NCI-H2029 treated with DMSO at 0.1 percent for 48 hours (cell line): ENCODE measurements around the gene SEMA6A.

Source experiments
- DNase-seq: peaks from one replicate; lab custom pipeline; 2025; lab: John Stamatoyannopoulos, UW

Gene SEMA6A

DNA sequence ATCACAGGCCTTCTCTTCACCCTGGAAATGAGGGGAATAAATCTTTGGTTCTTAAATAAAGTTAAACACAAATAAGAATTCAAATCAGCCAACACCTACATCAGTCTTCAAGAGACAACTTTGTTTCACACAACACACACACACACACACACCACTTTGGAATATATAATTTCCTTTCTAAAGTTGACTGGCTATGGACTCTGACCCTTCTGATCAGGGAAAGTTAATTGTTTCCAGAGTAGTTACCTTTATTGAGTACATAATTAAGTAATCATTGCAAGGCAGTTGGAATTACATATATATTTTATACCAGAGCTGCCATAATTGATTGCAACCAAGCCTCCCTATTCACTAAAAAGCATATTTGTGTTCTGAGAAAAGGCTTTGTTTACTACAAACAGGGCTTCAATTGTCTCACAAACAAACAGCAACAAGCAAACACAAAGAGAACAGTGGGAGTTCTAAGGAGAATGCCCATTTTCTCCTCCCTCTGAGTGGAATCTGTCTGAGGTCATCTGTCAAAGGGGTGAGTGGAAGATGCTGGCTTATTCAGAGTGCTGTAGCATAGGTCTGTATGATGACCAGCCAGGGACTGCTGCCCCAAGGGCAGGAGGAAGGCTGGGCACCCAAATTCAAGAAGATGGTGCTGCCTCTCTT is 136.6 kb downstream of the SEMA6A start:
- no peak for DNase-seq

DNA sequence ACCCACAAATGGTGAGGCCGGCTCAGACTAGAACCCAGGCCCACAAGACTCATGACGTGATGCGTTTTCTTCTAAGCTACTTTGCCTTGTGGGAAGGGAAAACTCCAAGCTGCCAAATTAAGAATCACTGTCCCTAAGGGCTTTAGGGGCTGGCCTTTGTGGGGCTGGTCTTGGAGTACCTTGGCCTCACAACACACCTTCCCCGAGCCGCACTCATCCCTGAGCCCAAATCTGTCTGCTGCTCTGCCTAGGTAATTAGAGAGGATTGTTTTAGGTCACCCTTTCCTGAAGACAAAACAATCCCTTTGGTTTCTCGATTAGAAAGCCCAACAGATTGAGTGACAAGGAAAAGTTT is 137.3 kb downstream of the SEMA6A start:
- no peak for DNase-seq

- DNase-seq = no peak
These were observed 137.8 kb downstream of the SEMA6A start for GRCh38 chr5:116436674-116437350.

GRCh38 chr5:116428966-116429365 is 145.7 kb downstream of the SEMA6A start:
- DNase-seq = no peak

DNA sequence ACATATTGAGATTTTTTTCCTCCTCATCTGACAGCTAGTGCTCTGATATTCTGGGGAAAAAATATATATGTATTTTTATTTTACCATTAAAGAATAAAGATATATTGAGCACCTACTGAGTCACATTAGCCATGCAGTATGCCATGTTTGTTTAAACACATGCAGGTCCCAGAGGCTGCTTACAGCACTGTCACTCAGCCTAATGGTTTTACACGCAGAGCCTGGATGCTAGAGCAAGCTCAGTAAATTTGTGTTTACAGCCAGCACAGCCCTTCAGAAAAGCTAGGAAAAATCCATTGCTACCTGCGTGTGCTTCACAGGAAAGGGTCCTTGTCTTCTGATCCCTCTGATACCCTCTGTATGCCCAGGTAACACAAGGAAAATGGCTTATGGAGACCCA is 146.2 kb downstream of the SEMA6A start:
- DNase-seq = no peak

- DNase-seq = peak; percentile 23
These were observed 149.7 kb downstream of the SEMA6A start for GRCh38 chr5:116424951-116425350.

GRCh38 chr5:116424258-116424615 is 150.4 kb downstream of the SEMA6A start:
- DNase-seq = no peak

DNA sequence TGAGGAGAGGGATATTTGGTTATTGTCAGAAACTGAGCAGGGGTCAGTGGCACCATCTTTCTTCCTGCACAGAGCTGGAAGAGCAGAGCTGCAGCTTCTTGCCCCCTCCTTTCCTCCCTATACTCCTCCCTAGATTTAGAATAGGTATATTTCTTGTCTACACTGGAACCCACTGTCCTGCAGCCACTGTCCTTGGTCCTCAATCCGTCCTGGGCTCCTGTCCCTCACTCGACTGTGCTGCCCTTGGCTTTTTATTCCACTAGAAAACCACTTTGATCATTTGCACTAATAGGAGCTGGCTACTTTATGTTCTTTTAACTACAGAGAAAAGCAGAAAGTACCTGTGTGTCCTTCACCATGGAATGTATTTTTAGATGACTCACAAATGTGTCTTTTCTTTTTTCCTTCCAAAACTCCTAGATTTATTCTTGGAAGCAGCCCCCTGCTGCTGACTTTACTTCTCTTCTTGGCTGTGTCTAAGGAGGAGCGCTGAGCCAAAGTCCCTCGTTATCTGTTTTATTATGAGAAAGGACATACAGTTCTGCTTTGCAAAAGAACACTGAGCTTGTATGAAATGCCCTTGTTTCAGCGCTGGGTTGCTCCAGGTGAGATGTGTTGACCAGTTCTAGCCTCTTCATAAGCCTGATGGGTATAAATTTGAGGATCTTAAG is 150.9 kb downstream of the SEMA6A start:
- DNase-seq = no peak

DNA sequence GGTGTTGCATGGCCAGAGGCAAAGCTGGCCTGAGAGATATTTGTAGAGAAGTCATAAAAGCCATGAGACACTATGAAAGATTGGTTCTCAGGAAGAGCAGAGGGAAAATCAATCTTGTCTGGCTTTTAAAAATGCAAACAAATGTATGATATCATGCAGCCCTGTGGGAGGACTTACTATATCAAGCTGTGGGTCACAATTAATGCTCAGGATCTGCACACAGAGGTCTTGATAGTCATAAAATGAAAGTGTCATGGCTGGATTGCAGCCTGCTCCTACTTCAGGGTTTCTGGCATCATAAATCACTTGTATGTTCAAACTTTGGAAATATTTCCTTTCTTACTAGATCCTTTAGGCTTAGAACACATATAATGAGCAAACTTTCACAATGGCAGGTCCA is 151.5 kb downstream of the SEMA6A start:
- no peak for DNase-seq

DNA sequence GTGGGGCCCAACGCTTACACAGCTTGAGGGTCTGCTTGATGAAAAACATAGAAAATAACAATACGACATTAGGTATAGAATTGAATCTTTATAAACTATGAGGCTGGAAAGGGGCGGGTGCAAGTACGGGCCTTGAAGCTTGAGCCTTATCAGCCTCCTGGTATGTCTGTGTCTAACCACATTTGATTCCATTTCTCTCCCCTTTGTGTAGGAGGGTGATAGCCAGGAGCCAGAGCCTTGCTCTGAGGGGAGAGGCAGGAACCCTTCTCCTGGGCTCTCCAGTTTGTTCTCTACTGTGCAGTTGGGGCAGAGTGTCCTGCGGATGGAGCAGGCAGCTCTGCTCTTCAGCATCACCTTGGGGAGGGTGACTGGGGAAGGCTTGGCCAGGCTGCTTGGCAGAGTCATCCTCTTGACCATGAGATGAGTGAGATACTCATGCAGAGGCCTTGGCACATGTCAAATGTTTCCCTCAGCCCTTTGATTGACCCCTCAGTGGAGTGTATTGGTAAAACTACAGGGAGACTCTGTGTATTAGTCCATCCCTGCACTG is 153.5 kb downstream of the SEMA6A start:
- DNase-seq = no peak

DNA sequence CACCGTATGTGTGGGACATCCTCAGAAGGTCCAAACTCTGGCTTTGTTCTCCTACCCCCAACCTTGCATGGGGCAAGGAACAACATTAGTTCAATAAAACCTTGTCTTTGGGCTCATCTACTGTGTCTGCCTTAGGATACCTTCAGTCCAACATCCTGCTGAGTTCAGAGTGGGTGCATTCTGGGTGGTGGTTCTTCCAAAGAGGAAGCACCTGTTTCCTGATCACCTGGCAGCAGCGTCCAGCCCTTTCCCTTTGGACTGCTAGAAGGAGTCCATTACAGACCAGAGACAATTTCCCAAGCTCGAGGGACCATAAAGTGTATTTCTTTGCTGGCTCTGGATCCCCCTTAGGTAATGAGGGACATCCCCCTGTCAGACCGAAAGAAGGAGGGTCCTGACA is 154.1 kb downstream of the SEMA6A start:
- DNase-seq = no peak

DNA sequence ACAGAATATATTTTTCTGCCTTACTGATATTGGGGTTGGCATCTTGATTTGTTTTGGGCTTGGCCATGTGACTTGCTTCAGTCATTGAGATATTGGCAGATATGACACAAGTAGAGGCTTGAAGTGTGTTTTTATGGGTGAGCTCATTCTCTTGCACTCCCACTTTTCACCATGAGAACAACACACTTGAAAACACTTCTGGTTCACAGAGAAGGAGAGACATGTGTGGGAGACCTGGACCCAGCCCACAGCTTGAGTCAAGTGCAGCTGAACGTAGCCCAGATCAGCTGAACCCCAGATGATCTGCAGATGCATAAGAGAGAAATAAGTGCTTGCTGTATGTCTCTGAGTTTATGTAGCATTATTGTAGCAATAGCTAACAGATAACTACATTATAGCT is 155.4 kb downstream of the SEMA6A start:
- peak; percentile 56 for DNase-seq

DNA sequence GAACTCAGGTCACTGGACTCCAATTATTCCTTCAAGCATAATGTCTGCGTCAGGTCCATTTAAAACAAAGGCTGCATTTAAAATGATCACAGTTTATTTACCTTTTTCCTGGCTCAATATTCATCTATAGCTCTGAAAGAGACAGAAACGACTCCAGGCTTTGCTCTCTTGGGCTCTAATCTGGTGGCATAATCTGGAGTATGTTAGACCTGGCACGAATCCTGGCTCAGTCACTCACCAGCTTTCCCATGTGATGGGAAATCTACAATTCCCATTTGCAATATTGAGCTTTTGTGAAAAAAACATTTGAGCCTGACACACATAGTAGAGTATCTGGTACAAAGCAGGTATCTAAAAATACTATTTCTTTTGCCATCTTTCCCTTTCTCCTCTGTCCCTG is 155.8 kb downstream of the SEMA6A start:
- no peak for DNase-seq

DNA sequence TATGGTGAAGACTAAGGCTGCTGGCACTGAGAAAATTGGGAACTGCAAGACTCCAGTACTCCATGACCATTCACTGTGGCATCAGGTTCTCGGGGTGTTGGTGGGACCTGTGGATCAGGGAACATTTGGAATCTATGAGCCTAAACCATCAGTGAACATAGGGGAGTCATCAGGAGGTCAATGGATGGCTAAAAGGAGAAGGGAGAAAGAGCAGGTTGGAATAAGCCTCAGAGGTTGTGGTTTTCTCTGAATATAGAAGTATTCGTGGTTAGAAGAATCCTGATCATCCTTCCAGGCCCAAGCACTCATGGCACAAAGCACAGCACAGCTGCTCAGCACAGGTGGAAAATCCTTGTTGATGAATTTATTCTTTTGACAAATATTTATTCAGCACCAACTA is 156.6 kb downstream of the SEMA6A start:
- no peak for DNase-seq

GRCh38 chr5:116415989-116416388 is 158.6 kb downstream of the SEMA6A start:
- DNase-seq = no peak

DNA sequence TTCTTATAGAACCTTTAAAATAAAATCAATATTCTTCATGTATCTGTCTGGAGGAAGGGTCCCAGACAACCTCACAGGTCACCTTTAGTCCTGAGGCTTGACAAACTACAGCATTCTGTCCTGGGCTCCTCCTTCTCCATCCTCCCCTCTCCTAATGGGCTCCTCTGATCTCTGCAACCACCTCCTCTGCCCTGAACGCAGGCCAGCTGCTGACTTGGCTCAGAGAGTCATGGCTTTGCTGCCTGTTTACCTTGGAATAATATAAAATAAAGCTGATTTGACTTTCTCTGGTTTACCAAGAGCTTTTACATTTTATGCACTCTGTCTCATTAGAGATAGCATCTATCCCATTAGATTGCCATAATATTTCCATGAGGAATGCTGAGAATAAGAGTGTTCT is 159.4 kb downstream of the SEMA6A start:
- no peak for DNase-seq

- no peak for DNase-seq
These were observed 163.5 kb downstream of the SEMA6A start for GRCh38 chr5:116411101-116411571.

- no peak for DNase-seq
These were observed 164.2 kb downstream of the SEMA6A start for GRCh38 chr5:116410336-116410890.

- no peak for DNase-seq
These were observed 164.9 kb downstream of the SEMA6A start for GRCh38 chr5:116409591-116410296.

DNA sequence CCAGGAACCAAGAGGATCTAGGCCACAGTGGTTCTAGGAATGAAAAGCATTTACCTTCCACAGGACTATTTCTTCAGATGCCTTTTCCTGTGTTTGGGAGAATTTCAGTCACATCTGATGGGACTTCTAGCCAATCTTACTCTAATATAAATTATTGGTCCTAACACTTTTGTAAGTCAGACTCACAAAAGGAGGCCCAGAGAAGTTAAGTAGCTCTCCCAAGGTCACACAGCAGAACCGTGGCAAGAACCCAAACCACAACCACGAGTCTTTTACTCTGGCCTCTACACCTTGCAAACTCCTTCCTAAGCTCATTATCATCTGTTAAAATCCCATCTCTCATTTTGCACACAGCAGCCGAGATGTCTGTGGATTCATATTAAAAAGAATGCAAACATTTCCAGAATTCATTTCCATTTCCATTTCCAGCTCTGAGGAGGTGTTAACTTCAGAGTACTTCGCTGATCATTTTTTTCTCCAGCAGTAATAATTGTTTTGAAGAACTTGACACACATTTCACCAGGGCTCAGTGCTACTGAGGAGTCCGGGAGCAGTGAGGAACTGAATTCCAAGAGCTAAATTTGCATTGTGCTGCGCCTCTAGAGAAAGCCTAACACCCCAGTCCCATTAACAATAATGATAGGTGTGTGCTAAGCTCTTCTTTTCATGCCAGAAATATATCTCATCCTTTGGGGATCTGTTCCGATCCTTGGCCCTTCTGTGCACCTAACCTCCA is 168.1 kb downstream of the SEMA6A start:
- DNase-seq = no peak

GRCh38 chr5:116404792-116405191 is 169.8 kb downstream of the SEMA6A start:
- no peak for DNase-seq

GRCh38 chr5:116404016-116404415 is 170.6 kb downstream of the SEMA6A start:
- no peak for DNase-seq
